ENCODE data around the gene RHBDD2. TPM values are rescaled to one million over a fixed set of nuclear protein-coding genes. Genes with fewer than 3 reads are reported as not detected.
"Not testable (repeated sequence)": the region's sequence is repeated elsewhere in the genome, so short reads cannot be mapped to it uniquely, and the experiment has no call there.

The RHBDD2 gene
- polyA plus RNA-seq, 3 donors: 34.1 to 54.6 (median 53.1) TPM

GRCh38 chr7:75880242-75880641, 1.4 kb downstream of the RHBDD2 start:
- Histone ChIP-seq H3K4me2 (replicated peaks; ENCODE audit: extremely low read depth, low read length, poor library complexity, severe bottlenecking) (peak overlapping the region; percentile 99), H3K36me3 (replicated peaks in 1 of 2; ENCODE audit: control insufficient read depth in 1 of 2, insufficient read depth in 2 of 2, low read length in 2 of 2) (peaks cover 38 to 46% of the 10 kb centered on the region in 2 donors), H3K4me3 (replicated peaks in 1 of 3; ENCODE audit: low read depth in 2 of 3, low read length in 3 of 3) (no peak overlapping the region), H3K79me2 (ENCODE audit: insufficient read depth, low read length) (peaks cover 16% of the 10 kb centered on the region), H2AFZ (ENCODE audit: insufficient read depth, low read depth, low read length, poor library complexity, severe bottlenecking) (no peak overlapping the region), H3K4me1 (ENCODE audit: control insufficient read depth in 1 of 2, insufficient read depth in 2 of 2, low read length in 2 of 2) (peaks cover 45 to 50% of the 10 kb centered on the region in 2 donors), H3K9me3 (replicated peaks in 1 of 2; ENCODE audit: control insufficient read depth in 1 of 2, insufficient read depth in 1 of 2, low read length in 2 of 2) (no peaks in the 10 kb centered on the region), H4K20me1 (ENCODE audit: insufficient read depth, low read length) (no peaks in the 10 kb centered on the region), H3K27ac (ENCODE audit: low read depth in 1 of 2, low read length in 2 of 2) (no peak overlapping the region), H3K27me3 (ENCODE audit: control insufficient read depth in 2 of 2, insufficient read depth in 2 of 2, low read length in 2 of 2) (no peaks in the 10 kb centered on the region), H3K9ac (ENCODE audit: insufficient read depth, low read length, poor library complexity, severe bottlenecking) (no peak overlapping the region)
- H3K9me3 Mint-ChIP-seq: peaks cover 0 to 7% (median 0%) of the 10 kb centered on the region in 7 donors
- TF ChIP-seq, protein P1, sequence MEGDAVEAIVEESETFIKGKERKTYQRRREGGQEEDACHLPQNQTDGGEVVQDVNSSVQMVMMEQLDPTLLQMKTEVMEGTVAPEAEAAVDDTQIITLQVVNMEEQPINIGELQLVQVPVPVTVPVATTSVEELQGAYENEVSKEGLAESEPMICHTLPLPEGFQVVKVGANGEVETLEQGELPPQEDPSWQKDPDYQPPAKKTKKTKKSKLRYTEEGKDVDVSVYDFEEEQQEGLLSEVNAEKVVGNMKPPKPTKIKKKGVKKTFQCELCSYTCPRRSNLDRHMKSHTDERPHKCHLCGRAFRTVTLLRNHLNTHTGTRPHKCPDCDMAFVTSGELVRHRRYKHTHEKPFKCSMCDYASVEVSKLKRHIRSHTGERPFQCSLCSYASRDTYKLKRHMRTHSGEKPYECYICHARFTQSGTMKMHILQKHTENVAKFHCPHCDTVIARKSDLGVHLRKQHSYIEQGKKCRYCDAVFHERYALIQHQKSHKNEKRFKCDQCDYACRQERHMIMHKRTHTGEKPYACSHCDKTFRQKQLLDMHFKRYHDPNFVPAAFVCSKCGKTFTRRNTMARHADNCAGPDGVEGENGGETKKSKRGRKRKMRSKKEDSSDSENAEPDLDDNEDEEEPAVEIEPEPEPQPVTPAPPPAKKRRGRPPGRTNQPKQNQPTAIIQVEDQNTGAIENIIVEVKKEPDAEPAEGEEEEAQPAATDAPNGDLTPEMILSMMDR (IDR thresholded peaks at IDR 0.05): no peak
- peaks cover 0 to 4% (median 3%) of the 10 kb centered on the region in 3 donors for H3K27me3 Mint-ChIP-seq (ENCODE audit: low read depth in 3 of 3)
- intact Hi-C loops (cut with micrococcal nuclease): no loop called here
- peak overlapping the region in 1 of 7 donors; percentile 18 for H3K27ac Mint-ChIP-seq
- peaks cover 46% of the 10 kb centered on the region for H3K4me1 Mint-ChIP-seq
- H3K36me3 Mint-ChIP-seq: peaks cover 31 to 46% of the 10 kb centered on the region in 2 donors
- WGBS (ENCODE audit: insufficient coverage): 83% methylated on average over 1 of the region's 4 CpGs
- H3K4me3 Mint-ChIP-seq: no peak overlapping the region
- no peak for DNase-seq

GRCh38 chr7:75881436-75882095, 2.7 kb downstream of the RHBDD2 start:
- Histone ChIP-seq H3K27me3 (ENCODE audit: control insufficient read depth in 2 of 2, insufficient read depth in 2 of 2, low read length in 2 of 2) (no peaks in the 10 kb centered on the region), H3K4me2 (replicated peaks; ENCODE audit: extremely low read depth, low read length, poor library complexity, severe bottlenecking) (no peak overlapping the region), H3K4me3 (replicated peaks in 1 of 3; ENCODE audit: low read depth in 2 of 3, low read length in 3 of 3) (no peak overlapping the region), H3K4me1 (ENCODE audit: control insufficient read depth in 1 of 2, insufficient read depth in 2 of 2, low read length in 2 of 2) (peaks cover 33 to 37% of the 10 kb centered on the region in 2 donors), H3K27ac (ENCODE audit: low read depth in 1 of 2, low read length in 2 of 2) (no peak overlapping the region), H3K36me3 (replicated peaks in 1 of 2; ENCODE audit: control insufficient read depth in 1 of 2, insufficient read depth in 2 of 2, low read length in 2 of 2) (peaks cover 49 to 59% of the 10 kb centered on the region in 2 donors), H3K9me3 (replicated peaks in 1 of 2; ENCODE audit: control insufficient read depth in 1 of 2, insufficient read depth in 1 of 2, low read length in 2 of 2) (no peaks in the 10 kb centered on the region), H4K20me1 (ENCODE audit: insufficient read depth, low read length) (no peaks in the 10 kb centered on the region), H3K79me2 (ENCODE audit: insufficient read depth, low read length) (peaks cover 16% of the 10 kb centered on the region), H3K9ac (ENCODE audit: insufficient read depth, low read length, poor library complexity, severe bottlenecking) (no peak overlapping the region), H2AFZ (ENCODE audit: insufficient read depth, low read depth, low read length, poor library complexity, severe bottlenecking) (no peak overlapping the region)
- Mint-ChIP-seq H3K4me3 (no peak overlapping the region), H3K36me3 (peaks cover 42 to 59% of the 10 kb centered on the region in 2 donors), H3K27ac (no peak overlapping the region), H3K27me3 (ENCODE audit: low read depth in 3 of 3) (peaks cover 0 to 4% (median 3%) of the 10 kb centered on the region in 3 donors), H3K4me1 (peaks cover 33% of the 10 kb centered on the region), H3K9me3 (peaks cover 0 to 4% (median 0%) of the 10 kb centered on the region in 7 donors)
- 89% methylated on average over 18 of the region's 23 CpGs for WGBS (ENCODE audit: insufficient coverage)
- DNase-seq: no peak
- TF ChIP-seq, protein P1 (IDR thresholded peaks at IDR 0.05): no peak
- intact Hi-C loops (cut with micrococcal nuclease): no loop called here

- H3K4me2 ChIP-seq (replicated peaks; ENCODE audit: extremely low read depth, low read length, poor library complexity, severe bottlenecking); H4K20me1 ChIP-seq (ENCODE audit: insufficient read depth, low read length); H3K27ac ChIP-seq (ENCODE audit: low read depth in 1 of 2, low read length in 2 of 2); H3K4me3 Mint-ChIP-seq; H3K9me3 ChIP-seq (replicated peaks in 1 of 2; ENCODE audit: control insufficient read depth in 1 of 2, insufficient read depth in 1 of 2, low read length in 2 of 2); H3K9ac ChIP-seq (ENCODE audit: insufficient read depth, low read length, poor library complexity, severe bottlenecking); DNase-seq; H3K4me3 ChIP-seq (replicated peaks in 1 of 3; ENCODE audit: low read depth in 2 of 3, low read length in 3 of 3); H3K9me3 Mint-ChIP-seq; H2AFZ ChIP-seq (ENCODE audit: insufficient read depth, low read depth, low read length, poor library complexity, severe bottlenecking); H3K27me3 ChIP-seq (ENCODE audit: control insufficient read depth in 2 of 2, insufficient read depth in 2 of 2, low read length in 2 of 2); H3K27me3 Mint-ChIP-seq (ENCODE audit: low read depth in 3 of 3); intact Hi-C loops (cut with micrococcal nuclease): not testable (repeated sequence)
- Mint-ChIP-seq H3K4me1 (peaks cover 15% of the 10 kb centered on the region), H3K36me3 (peaks cover 54 to 75% of the 10 kb centered on the region in 2 donors), H3K27ac (peak overlapping the region in 1 of 7 donors; percentile 19)
- peaks cover 16% of the 10 kb centered on the region for H3K79me2 ChIP-seq (ENCODE audit: insufficient read depth, low read length)
- peaks cover 15 to 19% of the 10 kb centered on the region in 2 donors for H3K4me1 ChIP-seq (ENCODE audit: control insufficient read depth in 1 of 2, insufficient read depth in 2 of 2, low read length in 2 of 2)
- WGBS (ENCODE audit: insufficient coverage): 100% methylated on average over 6 of the region's 13 CpGs
- peaks cover 60 to 74% of the 10 kb centered on the region in 2 donors for H3K36me3 ChIP-seq (replicated peaks in 1 of 2; ENCODE audit: control insufficient read depth in 1 of 2, insufficient read depth in 2 of 2, low read length in 2 of 2)
Measured at GRCh38 chr7:75883265-75883824, 4.5 kb downstream of the RHBDD2 start.
